SJSA1 (cell line): ENCODE measurements around the gene RRAGD. TPM values are rescaled to one million over a fixed set of nuclear protein-coding genes. Genes with fewer than 3 reads are reported as not detected.
A peak's percentile ranks its signal among the peaks of the same experiment; 100 is the strongest.

Experiments used
- DNase-seq, 2 experiments: peaks; one replicate each; pipeline ENCODE4 v3.0.0-alpha.2; 2015 to 2020; ENCODE audit warnings: low spot score in 2 of 2, low read depth in 1 of 2
- H3K27ac ChIP-seq: fragments of 250-450 bp; sonication (Bioruptor Pico); 2 replicates; pipeline ENCODE4 v1.5.1; 2020; ENCODE audit warnings: mild to moderate bottlenecking, moderate library complexity
- H3K27me3 ChIP-seq: fragments of 250-450 bp; sonication (Bioruptor Pico); replicated peaks from 2 replicates; pipeline ENCODE4 v1.5.1; 2020; ENCODE audit warnings: mild to moderate bottlenecking, moderate library complexity
- H3K36me3 ChIP-seq: fragments of 250-450 bp; sonication (Bioruptor Pico); 2 replicates; pipeline ENCODE4 v1.5.1; 2020; ENCODE audit warnings: mild to moderate bottlenecking
- H3K4me1 ChIP-seq: fragments of 250-450 bp; sonication (Bioruptor Pico); replicated peaks from 2 replicates; pipeline ENCODE4 v1.6.1; 2021; ENCODE audit warnings: mild to moderate bottlenecking
- H3K4me3 ChIP-seq: fragments of 250-450 bp; sonication (Bioruptor Pico); 2 replicates; pipeline ENCODE4 v1.5.1; 2020; ENCODE audit warnings: mild to moderate bottlenecking
- H3K9me3 ChIP-seq: fragments of 250-450 bp; sonication (Bioruptor Pico); replicated peaks from 2 replicates; pipeline ENCODE4 v1.5.1; 2020; ENCODE audit warnings: mild to moderate bottlenecking
- total RNA-seq: library from RNA; depleted of rRNA; stranded (reverse); fragments of >200 nt; shearing (Covaris generic); gene quantifications from 2 replicates; pipeline ENCODE4 v1.2.3, GENCODE V29; 2014

Gene RRAGD
- total RNA-seq, 1 experiment from 2014 or later: not detected

GRCh38 chr6:89433252-89434149 lies 21.4 kb upstream of the RRAGD start:
- peaks cover 10% of the 10 kb centered on the region for H3K4me1 ChIP-seq
- no peaks in the 10 kb centered on the region for H3K36me3 ChIP-seq
- H3K27me3 ChIP-seq: peaks cover 44% of the 10 kb centered on the region
- no peaks in the 10 kb centered on the region; the same call in 1 of the 2 replicates for H3K9me3 ChIP-seq
- no peak overlapping the region for H3K27ac ChIP-seq
- no peak for DNase-seq
- H3K4me3 ChIP-seq: peak overlapping the region; percentile 37

- no peak within 1 kb of the TSS for H3K27ac ChIP-seq
- DNase-seq: peak; percentile 42 to 47
- H3K4me1 ChIP-seq: peaks cover 10% of the 10 kb centered on the region
- peak within 1 kb of the TSS; percentile 37 for H3K4me3 ChIP-seq
- peaks cover 39% of the 10 kb centered on the region for H3K27me3 ChIP-seq
- no peaks in the 10 kb centered on the region for H3K36me3 ChIP-seq
- no peaks in the 10 kb centered on the region; the same call in 1 of the 2 replicates for H3K9me3 ChIP-seq
Observed at GRCh38 chr6:89432875-89433251, 20.8 kb upstream of the RRAGD start, which contains the start of gene ANKRD6. TSS of gene ANKRD6 (plus strand) at chr6:89433152. CDS start at chr6:89566977, 133,825 bp downstream.

- no peak overlapping the region for H3K4me3 ChIP-seq
- H3K4me1 ChIP-seq: peaks cover 10% of the 10 kb centered on the region
- no peaks in the 10 kb centered on the region for H3K36me3 ChIP-seq
- H3K9me3 ChIP-seq: no peaks in the 10 kb centered on the region; the same call in 1 of the 2 replicates
- H3K27ac ChIP-seq: no peak overlapping the region
- DNase-seq: no peak
- peaks cover 39% of the 10 kb centered on the region for H3K27me3 ChIP-seq
Observed at GRCh38 chr6:89430201-89430962, 18.3 kb upstream of the RRAGD start.

- Histone ChIP-seq H3K9me3 (no peaks in the 10 kb centered on the region), H3K36me3 (no peaks in the 10 kb centered on the region), H3K4me3 (no peak overlapping the region), H3K27me3 (peaks cover 43% of the 10 kb centered on the region), H3K4me1 (peaks cover 12% of the 10 kb centered on the region), H3K27ac (no peak overlapping the region)
- no peak for DNase-seq
Observed at GRCh38 chr6:89416796-89417195, 4.7 kb upstream of the RRAGD start.

GRCh38 chr6:89415185-89415584 lies 3.1 kb upstream of the RRAGD start:
- no peak overlapping the region for H3K27ac ChIP-seq
- DNase-seq: no peak
- no peaks in the 10 kb centered on the region for H3K36me3 ChIP-seq
- no peaks in the 10 kb centered on the region for H3K9me3 ChIP-seq
- peaks cover 19% of the 10 kb centered on the region for H3K4me1 ChIP-seq
- no peak overlapping the region for H3K4me3 ChIP-seq
- H3K27me3 ChIP-seq: peaks cover 59% of the 10 kb centered on the region

- no peaks in the 10 kb centered on the region for H3K9me3 ChIP-seq
- H3K36me3 ChIP-seq: no peaks in the 10 kb centered on the region
- H3K27ac ChIP-seq: no peak overlapping the region
- peaks cover 67% of the 10 kb centered on the region for H3K27me3 ChIP-seq
- no peak overlapping the region for H3K4me3 ChIP-seq
- peaks cover 19% of the 10 kb centered on the region for H3K4me1 ChIP-seq
- no peak for DNase-seq
Observed at GRCh38 chr6:89414215-89414614, 2.1 kb upstream of the RRAGD start.

- Histone ChIP-seq H3K27me3 (peaks cover 77% of the 10 kb centered on the region), H3K4me3 (no peak overlapping the region), H3K9me3 (no peaks in the 10 kb centered on the region), H3K27ac (no peak overlapping the region), H3K36me3 (no peaks in the 10 kb centered on the region), H3K4me1 (peaks cover 19% of the 10 kb centered on the region)
- no peak for DNase-seq
Observed at GRCh38 chr6:89413006-89413400, 930 bp upstream of the RRAGD start.

- Histone ChIP-seq H3K4me3 (peak overlapping the region; percentile 32), H3K27ac (no peak overlapping the region), H3K4me1 (peaks cover 19% of the 10 kb centered on the region), H3K36me3 (no peaks in the 10 kb centered on the region), H3K9me3 (no peaks in the 10 kb centered on the region), H3K27me3 (peaks cover 84% of the 10 kb centered on the region)
- DNase-seq: peak in 1 of 2 experiments; percentile 40
Observed at GRCh38 chr6:89411145-89412070, 665 bp downstream of the RRAGD start.

GRCh38 chr6:89410788-89411144 lies 1.3 kb downstream of the RRAGD start:
- no peaks in the 10 kb centered on the region for H3K36me3 ChIP-seq
- peaks cover 78% of the 10 kb centered on the region for H3K27me3 ChIP-seq
- H3K4me3 ChIP-seq: no peak overlapping the region
- no peaks in the 10 kb centered on the region for H3K9me3 ChIP-seq
- no peak for DNase-seq
- H3K27ac ChIP-seq: no peak overlapping the region
- H3K4me1 ChIP-seq: peaks cover 19% of the 10 kb centered on the region

GRCh38 chr6:89410231-89410761 lies 1.8 kb downstream of the RRAGD start:
- H3K9me3 ChIP-seq: no peaks in the 10 kb centered on the region
- peaks cover 19% of the 10 kb centered on the region for H3K4me1 ChIP-seq
- H3K4me3 ChIP-seq: no peak overlapping the region
- H3K27ac ChIP-seq: no peak overlapping the region
- DNase-seq: no peak
- peaks cover 78% of the 10 kb centered on the region for H3K27me3 ChIP-seq
- no peaks in the 10 kb centered on the region for H3K36me3 ChIP-seq

GRCh38 chr6:89409461-89410035 lies 2.5 kb downstream of the RRAGD start:
- Histone ChIP-seq H3K27me3 (peaks cover 73% of the 10 kb centered on the region), H3K27ac (no peak overlapping the region), H3K4me3 (no peak overlapping the region), H3K36me3 (no peaks in the 10 kb centered on the region), H3K4me1 (peaks cover 19% of the 10 kb centered on the region), H3K9me3 (no peaks in the 10 kb centered on the region)
- DNase-seq: no peak

- Histone ChIP-seq H3K9me3 (no peaks in the 10 kb centered on the region), H3K27me3 (peaks cover 39% of the 10 kb centered on the region), H3K27ac (no peak overlapping the region), H3K4me3 (no peak overlapping the region), H3K36me3 (no peaks in the 10 kb centered on the region), H3K4me1 (peaks cover 1% of the 10 kb centered on the region)
- DNase-seq: no peak
Observed at GRCh38 chr6:89406141-89406540, 5.9 kb downstream of the RRAGD start.

- DNase-seq: no peak
- peaks cover 27% of the 10 kb centered on the region for H3K27me3 ChIP-seq
- H3K27ac ChIP-seq: no peak overlapping the region
- H3K4me3 ChIP-seq: no peak overlapping the region
- H3K36me3 ChIP-seq: no peaks in the 10 kb centered on the region
- H3K9me3 ChIP-seq: no peaks in the 10 kb centered on the region
- H3K4me1 ChIP-seq: no peaks in the 10 kb centered on the region
Observed at GRCh38 chr6:89404512-89404911, 7.6 kb downstream of the RRAGD start.
